NK-92 treated with Interleukin-12 subunit alpha and Interleukin-12 subunit beta, amount 100 ng/mL, for 24 hours (cell line): Measurements from ENCODE around the gene MIEN1.
"Not testable (repeated sequence)": the region's sequence is repeated elsewhere in the genome, so short reads cannot be mapped to it uniquely, and the experiment has no call there.

ENCODE experiments used
- DNase-seq: peaks from one replicate; lab custom pipeline; 2025; lab: John Stamatoyannopoulos, UW

The MIEN1 gene

GRCh38 chr17:39739885-39740356, 9.6 kb upstream of the MIEN1 start:
- no peak for DNase-seq

DNA sequence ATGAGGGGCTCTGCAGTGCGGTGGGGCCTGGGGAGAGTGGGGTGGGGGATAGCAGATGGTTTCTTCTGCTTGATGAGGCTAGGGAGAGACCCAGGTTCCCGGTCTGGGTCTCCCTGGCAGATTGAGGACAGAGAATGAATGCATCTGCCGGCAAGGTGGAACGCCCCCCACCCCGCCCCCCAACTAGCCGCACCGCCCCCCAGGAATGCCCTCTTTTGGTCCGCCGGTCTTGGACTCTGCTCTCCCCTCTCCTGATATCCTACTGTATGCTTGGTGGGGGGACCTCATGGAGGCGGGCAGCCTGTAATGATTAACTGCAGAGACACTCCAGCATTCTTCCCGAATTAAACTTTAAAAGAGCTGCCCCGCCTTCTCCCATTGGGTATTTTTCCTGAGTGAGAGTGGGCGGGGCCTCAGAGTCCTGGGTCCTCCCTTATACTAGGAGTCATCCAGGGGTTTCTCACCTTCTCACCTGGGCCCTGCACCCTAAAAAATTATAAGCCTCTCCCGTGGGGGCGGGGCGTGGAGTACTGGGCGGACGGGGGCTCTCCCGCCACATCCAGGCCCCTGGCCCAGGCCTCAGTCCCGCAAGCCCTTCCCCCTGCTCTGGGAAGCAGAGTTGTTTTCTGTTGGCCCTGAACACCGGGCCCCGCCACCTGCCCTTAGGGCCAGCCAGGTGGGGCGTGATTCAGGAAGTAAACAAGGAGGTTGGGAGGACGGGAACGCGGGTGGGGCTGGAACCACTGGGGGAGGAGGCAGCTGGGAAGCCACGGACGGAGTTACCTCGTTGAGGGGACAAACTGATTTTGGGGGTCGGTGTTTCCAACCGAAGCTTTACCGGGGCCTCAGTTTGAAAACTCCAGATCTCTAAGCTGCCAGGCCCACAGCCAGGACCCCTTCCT, 8.9 kb upstream of the MIEN1 start:
- DNase-seq = no peak

- DNase-seq = no peak
Observed at GRCh38 chr17:39738568-39738901, 8.2 kb upstream of the MIEN1 start.

GRCh38 chr17:39737760-39738567, 7.6 kb upstream of the MIEN1 start, which contains the start of gene GRB7:
TSS of gene GRB7 (plus strand) at chr17:39737938. CDS start at chr17:39742302, 4,364 bp downstream.
- DNase-seq = no peak

GRCh38 chr17:39737206-39737759, 7.0 kb upstream of the MIEN1 start:
- DNase-seq = no peak

GRCh38 chr17:39736319-39737165, 6.2 kb upstream of the MIEN1 start:
- no peak for DNase-seq

DNA sequence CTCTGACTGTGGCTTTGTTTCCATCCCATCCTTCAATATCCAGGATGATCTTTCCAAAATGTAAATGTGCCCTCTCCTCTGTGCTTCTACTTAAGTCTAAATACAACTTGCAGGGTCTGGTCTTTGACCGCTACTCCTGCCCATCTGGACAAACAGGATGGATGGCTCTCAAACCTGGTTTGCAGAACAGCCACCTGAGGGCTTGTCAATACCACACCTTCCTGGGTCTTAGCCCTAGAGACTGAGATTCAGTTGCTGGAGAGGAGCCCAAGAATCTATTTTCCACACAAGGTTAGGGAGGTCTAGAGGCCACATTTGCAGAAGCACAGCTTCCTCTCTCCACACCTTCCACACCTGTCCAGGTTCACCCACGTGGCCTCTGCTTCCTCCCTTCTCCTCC, 5.5 kb upstream of the MIEN1 start:
- no peak for DNase-seq

GRCh38 chr17:39732586-39732985, 2.3 kb upstream of the MIEN1 start:
- DNase-seq = no peak

DNA sequence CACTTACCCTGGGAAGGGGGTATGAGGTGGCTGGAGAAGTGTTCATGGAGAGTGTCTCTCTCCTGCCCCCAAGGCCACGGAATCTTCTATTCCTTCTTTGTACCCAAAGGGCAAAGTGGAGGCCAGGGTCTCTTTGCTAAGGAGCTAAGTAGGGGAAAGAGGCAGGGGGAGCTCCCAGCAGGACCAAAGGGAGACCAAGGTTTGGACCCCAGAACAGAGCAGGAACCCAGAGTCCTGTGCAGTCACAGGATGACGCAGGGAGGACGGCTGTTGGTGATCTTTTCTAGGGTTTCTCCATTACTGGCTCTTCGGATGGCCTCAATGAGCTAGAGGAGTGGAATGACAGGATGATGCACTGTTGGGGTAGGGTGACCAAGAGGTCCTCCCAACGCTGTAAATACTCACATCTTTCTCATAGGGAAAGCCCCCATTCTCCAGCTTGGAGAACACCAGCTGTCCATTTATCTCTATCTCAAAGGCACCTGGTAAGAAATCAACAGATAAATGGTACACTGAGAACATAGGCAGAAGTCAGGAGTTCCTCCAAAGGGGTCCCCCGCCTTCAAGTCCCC, 966 bp downstream of the MIEN1 start:
- no peak for DNase-seq

DNA sequence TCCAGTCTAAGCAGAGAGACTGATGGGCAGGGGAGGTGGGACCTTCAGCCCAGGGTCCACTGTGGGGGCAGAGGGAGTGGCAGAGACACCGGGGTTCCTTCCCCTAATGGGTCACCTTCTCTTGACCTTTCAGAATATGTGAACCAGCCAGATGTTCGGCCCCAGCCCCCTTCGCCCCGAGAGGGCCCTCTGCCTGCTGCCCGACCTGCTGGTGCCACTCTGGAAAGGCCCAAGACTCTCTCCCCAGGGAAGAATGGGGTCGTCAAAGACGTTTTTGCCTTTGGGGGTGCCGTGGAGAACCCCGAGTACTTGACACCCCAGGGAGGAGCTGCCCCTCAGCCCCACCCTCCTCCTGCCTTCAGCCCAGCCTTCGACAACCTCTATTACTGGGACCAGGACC, 2.8 kb downstream of the MIEN1 start:
- DNase-seq = no peak

DNA sequence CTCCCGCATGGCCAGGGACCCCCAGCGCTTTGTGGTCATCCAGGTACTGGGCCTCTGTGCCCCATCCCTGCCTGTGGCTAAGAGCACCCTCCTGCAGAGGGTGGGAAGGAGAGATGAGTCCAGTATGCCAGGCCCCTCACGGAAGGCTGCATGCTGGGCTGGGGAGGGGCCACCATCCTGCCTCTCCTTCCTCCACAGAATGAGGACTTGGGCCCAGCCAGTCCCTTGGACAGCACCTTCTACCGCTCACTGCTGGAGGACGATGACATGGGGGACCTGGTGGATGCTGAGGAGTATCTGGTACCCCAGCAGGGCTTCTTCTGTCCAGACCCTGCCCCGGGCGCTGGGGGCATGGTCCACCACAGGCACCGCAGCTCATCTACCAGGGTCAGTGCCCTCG, 3.7 kb downstream of the MIEN1 start:
- DNase-seq = no peak

GRCh38 chr17:39725923-39726322, 4.4 kb downstream of the MIEN1 start:
- not testable (repeated sequence) for DNase-seq

GRCh38 chr17:39724731-39725130, 5.6 kb downstream of the MIEN1 start:
- no peak for DNase-seq

GRCh38 chr17:39722965-39723848, 7.1 kb downstream of the MIEN1 start:
- no peak for DNase-seq

- no peak for DNase-seq
Observed at GRCh38 chr17:39722104-39722503, 8.2 kb downstream of the MIEN1 start.

GRCh38 chr17:39719563-39720355, 10.6 kb downstream of the MIEN1 start:
- DNase-seq = no peak

- no peak for DNase-seq
Observed at GRCh38 chr17:39717660-39718059, 12.7 kb downstream of the MIEN1 start.

- DNase-seq = no peak
Observed at GRCh38 chr17:39716879-39717536, 13.3 kb downstream of the MIEN1 start.
